ENCODE data around the gene FBXL7. TPM values are rescaled to one million over a fixed set of nuclear protein-coding genes. Genes with fewer than 3 reads are reported as not detected.

FBXL7 gene
- polyA plus RNA-seq, 4 donors: 0.22 to 4.2 (median 2.7) TPM

GRCh38 chr5:15757103-15757502, 257.1 kb downstream of the FBXL7 start:
- FAIRE-seq: no peak
- H3K36me3 ChIP-seq (ENCODE audit: control insufficient read depth in 3 of 3, insufficient read depth in 2 of 3, low read depth in 1 of 3, low read length in 3 of 3): no peaks in the 10 kb centered on the region
- no peaks in the 10 kb centered on the region for H3K27me3 ChIP-seq (ENCODE audit: control insufficient read depth in 3 of 3, insufficient read depth in 3 of 3, low read length in 3 of 3)
- 29 to 63% (median 29%) methylated on average over 1 of the region's 1 CpG for WGBS, 3 donors
- no peak overlapping the region for H3K27ac ChIP-seq (ENCODE audit: low read depth in 1 of 3, low read length in 2 of 3)
- H3K4me3 ChIP-seq (ENCODE audit: low read depth in 1 of 3, low read length in 3 of 3): no peak overlapping the region
- no peaks in the 10 kb centered on the region for H3K9me3 ChIP-seq (ENCODE audit: control insufficient read depth in 2 of 2, insufficient read depth in 1 of 2, low read depth in 1 of 2, low read length in 1 of 2)
- no peak for DNase-seq
- no peaks in the 10 kb centered on the region for H3K4me1 ChIP-seq (ENCODE audit: control insufficient read depth in 3 of 3, insufficient read depth in 2 of 3, low read depth in 1 of 3, low read length in 2 of 3)

GRCh38 chr5:15757619-15758018, 257.6 kb downstream of the FBXL7 start:
- H3K9me3 ChIP-seq (ENCODE audit: control insufficient read depth in 2 of 2, insufficient read depth in 1 of 2, low read depth in 1 of 2, low read length in 1 of 2): no peaks in the 10 kb centered on the region
- H3K4me1 ChIP-seq (ENCODE audit: control insufficient read depth in 3 of 3, insufficient read depth in 2 of 3, low read depth in 1 of 3, low read length in 2 of 3): no peaks in the 10 kb centered on the region
- 59 to 75% (median 64%) methylated on average over 8 of the region's 8 CpGs for WGBS, 3 donors
- H3K27ac ChIP-seq (ENCODE audit: low read depth in 1 of 3, low read length in 2 of 3): no peak overlapping the region
- no peak overlapping the region for H3K4me3 ChIP-seq (ENCODE audit: low read depth in 1 of 3, low read length in 3 of 3)
- DNase-seq: no peak
- H3K36me3 ChIP-seq (ENCODE audit: control insufficient read depth in 3 of 3, insufficient read depth in 2 of 3, low read depth in 1 of 3, low read length in 3 of 3): no peaks in the 10 kb centered on the region
- no peak for FAIRE-seq
- no peaks in the 10 kb centered on the region for H3K27me3 ChIP-seq (ENCODE audit: control insufficient read depth in 3 of 3, insufficient read depth in 3 of 3, low read length in 3 of 3)

- no peaks in the 10 kb centered on the region for H3K27me3 ChIP-seq (ENCODE audit: control insufficient read depth in 3 of 3, insufficient read depth in 3 of 3, low read length in 3 of 3)
- H3K36me3 ChIP-seq (ENCODE audit: control insufficient read depth in 3 of 3, insufficient read depth in 2 of 3, low read depth in 1 of 3, low read length in 3 of 3): no peaks in the 10 kb centered on the region
- H3K4me1 ChIP-seq (ENCODE audit: control insufficient read depth in 3 of 3, insufficient read depth in 2 of 3, low read depth in 1 of 3, low read length in 2 of 3): no peaks in the 10 kb centered on the region
- no peaks in the 10 kb centered on the region for H3K9me3 ChIP-seq (ENCODE audit: control insufficient read depth in 2 of 2, insufficient read depth in 1 of 2, low read depth in 1 of 2, low read length in 1 of 2)
- H3K4me3 ChIP-seq (ENCODE audit: low read depth in 1 of 3, low read length in 3 of 3): no peak overlapping the region
- H3K27ac ChIP-seq (ENCODE audit: low read depth in 1 of 3, low read length in 2 of 3): no peak overlapping the region
- FAIRE-seq: no peak
- WGBS, 3 donors: 72 to 76% (median 73%) methylated on average over 3 of the region's 3 CpGs
- DNase-seq: no peak
Observed at GRCh38 chr5:15762668-15763067, 262.7 kb downstream of the FBXL7 start.

- DNase-seq (no peak), FAIRE-seq (no peak)
- Histone ChIP-seq H3K9me3 (ENCODE audit: control insufficient read depth in 2 of 2, insufficient read depth in 1 of 2, low read depth in 1 of 2, low read length in 1 of 2) (no peaks in the 10 kb centered on the region), H3K27ac (ENCODE audit: low read depth in 1 of 3, low read length in 2 of 3) (no peak overlapping the region), H3K36me3 (ENCODE audit: control insufficient read depth in 3 of 3, insufficient read depth in 2 of 3, low read depth in 1 of 3, low read length in 3 of 3) (no peaks in the 10 kb centered on the region), H3K27me3 (ENCODE audit: control insufficient read depth in 3 of 3, insufficient read depth in 3 of 3, low read length in 3 of 3) (no peaks in the 10 kb centered on the region), H3K4me1 (ENCODE audit: control insufficient read depth in 3 of 3, insufficient read depth in 2 of 3, low read depth in 1 of 3, low read length in 2 of 3) (no peaks in the 10 kb centered on the region), H3K4me3 (ENCODE audit: low read depth in 1 of 3, low read length in 3 of 3) (no peak overlapping the region)
Observed at GRCh38 chr5:15763754-15764153, 263.8 kb downstream of the FBXL7 start.

GRCh38 chr5:15768936-15769335, 269.0 kb downstream of the FBXL7 start:
- H3K4me1 ChIP-seq (ENCODE audit: control insufficient read depth in 3 of 3, insufficient read depth in 2 of 3, low read depth in 1 of 3, low read length in 2 of 3): no peaks in the 10 kb centered on the region
- FAIRE-seq (no peak), DNase-seq (no peak)
- H3K4me3 ChIP-seq (ENCODE audit: low read depth in 1 of 3, low read length in 3 of 3): no peak overlapping the region
- WGBS, 3 donors: 82 to 91% (median 90%) methylated on average over 3 of the region's 3 CpGs
- H3K9me3 ChIP-seq (ENCODE audit: control insufficient read depth in 2 of 2, insufficient read depth in 1 of 2, low read depth in 1 of 2, low read length in 1 of 2): no peaks in the 10 kb centered on the region
- no peaks in the 10 kb centered on the region for H3K27me3 ChIP-seq (ENCODE audit: control insufficient read depth in 3 of 3, insufficient read depth in 3 of 3, low read length in 3 of 3)
- H3K27ac ChIP-seq (ENCODE audit: low read depth in 1 of 3, low read length in 2 of 3): no peak overlapping the region
- H3K36me3 ChIP-seq (ENCODE audit: control insufficient read depth in 3 of 3, insufficient read depth in 2 of 3, low read depth in 1 of 3, low read length in 3 of 3): no peaks in the 10 kb centered on the region

GRCh38 chr5:15772131-15772530, 272.2 kb downstream of the FBXL7 start:
- H3K36me3 ChIP-seq (ENCODE audit: control insufficient read depth in 3 of 3, insufficient read depth in 2 of 3, low read depth in 1 of 3, low read length in 3 of 3): no peaks in the 10 kb centered on the region
- no peaks in the 10 kb centered on the region for H3K9me3 ChIP-seq (ENCODE audit: control insufficient read depth in 2 of 2, insufficient read depth in 1 of 2, low read depth in 1 of 2, low read length in 1 of 2)
- H3K27ac ChIP-seq (ENCODE audit: low read depth in 1 of 3, low read length in 2 of 3): no peak overlapping the region
- FAIRE-seq (no peak), DNase-seq (no peak)
- 88 to 92% (median 89%) methylated on average over 1 of the region's 1 CpG for WGBS, 3 donors
- no peak overlapping the region for H3K4me3 ChIP-seq (ENCODE audit: low read depth in 1 of 3, low read length in 3 of 3)
- no peaks in the 10 kb centered on the region for H3K27me3 ChIP-seq (ENCODE audit: control insufficient read depth in 3 of 3, insufficient read depth in 3 of 3, low read length in 3 of 3)
- H3K4me1 ChIP-seq (ENCODE audit: control insufficient read depth in 3 of 3, insufficient read depth in 2 of 3, low read depth in 1 of 3, low read length in 2 of 3): no peaks in the 10 kb centered on the region

- H3K27ac ChIP-seq (ENCODE audit: low read depth in 1 of 3, low read length in 2 of 3): no peak overlapping the region
- FAIRE-seq: no peak
- no peaks in the 10 kb centered on the region for H3K36me3 ChIP-seq (ENCODE audit: control insufficient read depth in 3 of 3, insufficient read depth in 2 of 3, low read depth in 1 of 3, low read length in 3 of 3)
- no peaks in the 10 kb centered on the region for H3K27me3 ChIP-seq (ENCODE audit: control insufficient read depth in 3 of 3, insufficient read depth in 3 of 3, low read length in 3 of 3)
- DNase-seq: no peak
- H3K9me3 ChIP-seq (ENCODE audit: control insufficient read depth in 2 of 2, insufficient read depth in 1 of 2, low read depth in 1 of 2, low read length in 1 of 2): no peaks in the 10 kb centered on the region
- H3K4me3 ChIP-seq (ENCODE audit: low read depth in 1 of 3, low read length in 3 of 3): no peak overlapping the region
- 61 to 69% (median 67%) methylated on average over 2 of the region's 2 CpGs for WGBS, 3 donors
- no peaks in the 10 kb centered on the region for H3K4me1 ChIP-seq (ENCODE audit: control insufficient read depth in 3 of 3, insufficient read depth in 2 of 3, low read depth in 1 of 3, low read length in 2 of 3)
Observed at GRCh38 chr5:15774632-15775031, 274.7 kb downstream of the FBXL7 start.

GRCh38 chr5:15776346-15776745, 276.4 kb downstream of the FBXL7 start:
- Histone ChIP-seq H3K27ac (ENCODE audit: low read depth in 1 of 3, low read length in 2 of 3) (no peak overlapping the region), H3K4me3 (ENCODE audit: low read depth in 1 of 3, low read length in 3 of 3) (no peak overlapping the region), H3K9me3 (ENCODE audit: control insufficient read depth in 2 of 2, insufficient read depth in 1 of 2, low read depth in 1 of 2, low read length in 1 of 2) (no peaks in the 10 kb centered on the region), H3K4me1 (ENCODE audit: control insufficient read depth in 3 of 3, insufficient read depth in 2 of 3, low read depth in 1 of 3, low read length in 2 of 3) (no peaks in the 10 kb centered on the region), H3K36me3 (ENCODE audit: control insufficient read depth in 3 of 3, insufficient read depth in 2 of 3, low read depth in 1 of 3, low read length in 3 of 3) (no peaks in the 10 kb centered on the region), H3K27me3 (ENCODE audit: control insufficient read depth in 3 of 3, insufficient read depth in 3 of 3, low read length in 3 of 3) (no peaks in the 10 kb centered on the region)
- WGBS, 3 donors: 70 to 78% (median 71%) methylated on average over 2 of the region's 2 CpGs
- no peak for DNase-seq
- no peak for FAIRE-seq

GRCh38 chr5:15783734-15784133, 283.8 kb downstream of the FBXL7 start:
- H3K27me3 ChIP-seq (ENCODE audit: control insufficient read depth in 3 of 3, insufficient read depth in 3 of 3, low read length in 3 of 3): no peaks in the 10 kb centered on the region

More at GRCh38 chr5:15783734-15784133, 283.8 kb downstream of the FBXL7 start:
- no peak overlapping the region for H3K27ac ChIP-seq (ENCODE audit: low read depth in 1 of 3, low read length in 2 of 3)
- DNase-seq (no peak), FAIRE-seq (no peak)
- H3K4me1 ChIP-seq (ENCODE audit: control insufficient read depth in 3 of 3, insufficient read depth in 2 of 3, low read depth in 1 of 3, low read length in 2 of 3): no peaks in the 10 kb centered on the region
- no peaks in the 10 kb centered on the region for H3K36me3 ChIP-seq (ENCODE audit: control insufficient read depth in 3 of 3, insufficient read depth in 2 of 3, low read depth in 1 of 3, low read length in 3 of 3)
- no peak overlapping the region for H3K4me3 ChIP-seq (ENCODE audit: low read depth in 1 of 3, low read length in 3 of 3)
- H3K9me3 ChIP-seq (ENCODE audit: control insufficient read depth in 2 of 2, insufficient read depth in 1 of 2, low read depth in 1 of 2, low read length in 1 of 2): no peaks in the 10 kb centered on the region
